Measurements from ENCODE around the gene SNUPN. TPM values are rescaled to one million over a fixed set of nuclear protein-coding genes. Genes with fewer than 3 reads are reported as not detected.

The SNUPN gene
- polyA plus RNA-seq, 1 donor (not counting 4 experiments of a cell fraction or from before 2014, with no cell fraction given): 24.9 TPM

GRCh38 chr15:75644376-75644775, 18.9 kb upstream of the SNUPN start:
- no peak for FAIRE-seq
- no peak for DNase-seq (ENCODE audit: low read depth, low spot score)
- Histone ChIP-seq H3K27ac (ENCODE audit: control insufficient read depth, insufficient read depth, low read length) (no peak overlapping the region), H3K4me2 (ENCODE audit: control insufficient read depth, extremely low read depth, insufficient read depth, low read depth, low read length) (no peak overlapping the region), H3K9ac (ENCODE audit: control insufficient read depth, extremely low read depth, insufficient read depth, low read length) (no peak overlapping the region), H4K20me1 (ENCODE audit: control insufficient read depth, extremely low read depth, insufficient read depth, low read length) (peaks cover 2% of the 10 kb centered on the region), H3K9me1 (ENCODE audit: control insufficient read depth, extremely low read depth, insufficient read depth, low read length) (peaks cover 1% of the 10 kb centered on the region), H3K79me2 (ENCODE audit: control insufficient read depth, insufficient read depth, low read length) (peaks cover 31% of the 10 kb centered on the region), H3K9me3 (ENCODE audit: control insufficient read depth, low read depth, low read length) (no peaks in the 10 kb centered on the region), H3K27me3 (ENCODE audit: control insufficient read depth, extremely low read depth, insufficient read depth, low read length) (no peaks in the 10 kb centered on the region), H3K36me3 (ENCODE audit: control insufficient read depth in 2 of 2, extremely low read depth in 1 of 2, insufficient read depth in 2 of 2, low read length in 2 of 2) (peaks cover 0 to under 1% of the 10 kb centered on the region in 2 experiments), H3K4me3 (ENCODE audit: control insufficient read depth in 2 of 3, extremely low read depth in 1 of 3, insufficient read depth in 2 of 3, low read depth in 1 of 3, low read length in 3 of 3) (no peak overlapping the region), H2AFZ (ENCODE audit: control insufficient read depth, low read length) (no peak overlapping the region), H3K4me1 (ENCODE audit: control insufficient read depth, extremely low read depth, insufficient read depth, low read length) (peaks cover 15% of the 10 kb centered on the region)
- TF ChIP-seq EZH2 (IDR thresholded peaks at IDR 0.05; ENCODE audit: low read length) (no peak), CTCF (optimal IDR thresholded peaks at IDR 0.05 in 1 of 3, IDR thresholded peaks at IDR 0.05 in 1 of 3, conservative IDR thresholded peaks at IDR 0.05 in 1 of 3; ENCODE audit: extremely low read depth in 1 of 3, insufficient read depth in 2 of 3, low read length in 3 of 3) (no peak)
- dilution Hi-C loops (cut with MboI; ENCODE audit: extremely low pct_ligation_motif_present, low sequenced_read_pairs): no loop called here

GRCh38 chr15:75641603-75642002, 16.1 kb upstream of the SNUPN start:
- no peaks in the 10 kb centered on the region for H3K9me3 ChIP-seq (ENCODE audit: control insufficient read depth, low read depth, low read length)
- no peak for DNase-seq (ENCODE audit: low read depth, low spot score)
- H4K20me1 ChIP-seq (ENCODE audit: control insufficient read depth, extremely low read depth, insufficient read depth, low read length): peaks cover 9% of the 10 kb centered on the region
- H3K4me3 ChIP-seq (ENCODE audit: control insufficient read depth in 2 of 3, extremely low read depth in 1 of 3, insufficient read depth in 2 of 3, low read depth in 1 of 3, low read length in 3 of 3): no peak overlapping the region
- no peaks in the 10 kb centered on the region for H3K36me3 ChIP-seq (ENCODE audit: control insufficient read depth in 2 of 2, extremely low read depth in 1 of 2, insufficient read depth in 2 of 2, low read length in 2 of 2)
- FAIRE-seq: no peak
- H2AFZ ChIP-seq (ENCODE audit: control insufficient read depth, low read length): no peak overlapping the region
- no peak for TF ChIP-seq EZH2 (IDR thresholded peaks at IDR 0.05; ENCODE audit: low read length)
- no peak for TF ChIP-seq CTCF (optimal IDR thresholded peaks at IDR 0.05 in 1 of 3, IDR thresholded peaks at IDR 0.05 in 1 of 3, conservative IDR thresholded peaks at IDR 0.05 in 1 of 3; ENCODE audit: extremely low read depth in 1 of 3, insufficient read depth in 2 of 3, low read length in 3 of 3)
- no peaks in the 10 kb centered on the region for H3K9me1 ChIP-seq (ENCODE audit: control insufficient read depth, extremely low read depth, insufficient read depth, low read length)
- no peaks in the 10 kb centered on the region for H3K27me3 ChIP-seq (ENCODE audit: control insufficient read depth, extremely low read depth, insufficient read depth, low read length)
- H3K9ac ChIP-seq (ENCODE audit: control insufficient read depth, extremely low read depth, insufficient read depth, low read length): no peak overlapping the region
- H3K4me1 ChIP-seq (ENCODE audit: control insufficient read depth, extremely low read depth, insufficient read depth, low read length): peaks cover 15% of the 10 kb centered on the region
- no peak overlapping the region for H3K4me2 ChIP-seq (ENCODE audit: control insufficient read depth, extremely low read depth, insufficient read depth, low read depth, low read length)
- peaks cover 32% of the 10 kb centered on the region for H3K79me2 ChIP-seq (ENCODE audit: control insufficient read depth, insufficient read depth, low read length)
- no peak overlapping the region for H3K27ac ChIP-seq (ENCODE audit: control insufficient read depth, insufficient read depth, low read length)
- dilution Hi-C loops (cut with MboI; ENCODE audit: extremely low pct_ligation_motif_present, low sequenced_read_pairs): no loop called here
